IMR-90 (cell line): Measurements from ENCODE around the gene MED26. TPM values are rescaled to one million over a fixed set of nuclear protein-coding genes. Genes with fewer than 3 reads are reported as not detected.

Experiments
- ATAC-seq: fragments of 200-7000 bp; cut with Tn5 transposase; 2 replicates; pipeline ENCODE4 v1.9.1; 2020; ENCODE audit warnings: low read depth, mild to moderate bottlenecking, moderate library complexity
- BruUV-seq: library from RNA; stranded (reverse); fragments of 400-500 nt; replicated peaks from 2 replicates; lab custom pipeline; 2021; lab: Mats Ljungman, UMichigan
- CTCF ChIA-PET: fragments of 300-600 bp; formaldehyde crosslinking; extraction: SDS; loops from one replicate; lab custom pipeline; 2021; ENCODE audit warnings: antibody characterized with exemption; lab: Yijun Ruan, JAX
- POLR2A ChIA-PET: fragments of 300-600 bp; sonication (Branson Sonifier 250); formaldehyde crosslinking; loops from one replicate; lab custom pipeline; 2022; ENCODE audit warnings: antibody characterized with exemption; ENCODE audit not compliant: unreplicated experiment; lab: Charles Lee
- DNase-seq: peaks from one replicate; pipeline ENCODE4 v3.0.0; 2013
- H2AFZ ChIP-seq: replicated peaks from 2 replicates; pipeline ENCODE3; 2013; ENCODE audit warnings: low read length, mild to moderate bottlenecking; ENCODE audit not compliant: poor library complexity
- H2AK5ac ChIP-seq: 2 replicates; pipeline ENCODE4 v1.6.1; 2013; ENCODE audit warnings: low read depth, low read length, inconsistent platforms
- H2AK9ac ChIP-seq: replicated peaks from 2 replicates; pipeline ENCODE3; 2013; ENCODE audit warnings: mild to moderate bottlenecking, low read depth, low read length, moderate library complexity; ENCODE audit not compliant: poor library complexity
- H2BK120ac ChIP-seq: 2 replicates; pipeline ENCODE4 v1.6.1; 2013; ENCODE audit warnings: low read depth, low read length, inconsistent platforms
- H2BK15ac ChIP-seq: 3 replicates; pipeline ENCODE4 v1.6.1; 2013; ENCODE audit warnings: low read depth, low read length, inconsistent platforms
- H2BK20ac ChIP-seq: 2 replicates; pipeline ENCODE4 v1.6.1; 2013; ENCODE audit warnings: low read depth, mild to moderate bottlenecking, inconsistent platforms, low read length, moderate library complexity
- H2BK5ac ChIP-seq: 2 replicates; pipeline ENCODE4 v1.6.1; 2013; ENCODE audit warnings: mild to moderate bottlenecking, low read depth, low read length, inconsistent platforms; ENCODE audit not compliant: poor library complexity, severe bottlenecking
- H3K14ac ChIP-seq: replicated peaks from 2 replicates; pipeline ENCODE4 v1.6.1; 2013; ENCODE audit warnings: low read depth, low read length, inconsistent platforms
- H3K18ac ChIP-seq: 2 replicates; pipeline ENCODE4 v1.6.1; 2013; ENCODE audit warnings: low read depth, low read length, control low read depth
- H3K23ac ChIP-seq: 2 replicates; pipeline ENCODE4 v1.6.1; 2013; ENCODE audit warnings: low read depth, low read length, inconsistent platforms
- H3K27ac ChIP-seq: 2 replicates; pipeline ENCODE4 v1.5.1; 2013; ENCODE audit warnings: mild to moderate bottlenecking, control low read depth, low read length; ENCODE audit not compliant: insufficient read depth
- H3K27me3 ChIP-seq: 2 replicates; pipeline ENCODE4 v1.6.1; 2013; ENCODE audit warnings: low read length; ENCODE audit not compliant: control insufficient read depth, insufficient read depth
- H3K36me3 ChIP-seq: 2 replicates; pipeline ENCODE4 v1.6.1; 2013; ENCODE audit warnings: low read length, mixed read lengths; ENCODE audit not compliant: control insufficient read depth, insufficient read depth
- H3K4ac ChIP-seq: 2 replicates; pipeline ENCODE4 v1.6.1; 2013; ENCODE audit warnings: low read depth, low read length, inconsistent platforms
- H3K4me1 ChIP-seq: 2 replicates; pipeline ENCODE4 v1.6.1; 2013; ENCODE audit warnings: low read length, mixed read lengths; ENCODE audit not compliant: control insufficient read depth, insufficient read depth
- H3K4me2 ChIP-seq: 2 replicates; pipeline ENCODE4 v1.6.1; 2013; ENCODE audit warnings: low read depth, mild to moderate bottlenecking, control low read depth, low read length, moderate library complexity
- H3K4me3 ChIP-seq: 2 replicates; pipeline ENCODE4 v1.5.1; 2013; ENCODE audit warnings: low read depth, mild to moderate bottlenecking, control low read depth, low read length, moderate library complexity; ENCODE audit not compliant: insufficient read depth
- H3K56ac ChIP-seq: 2 replicates; pipeline ENCODE4 v1.6.1; 2013; ENCODE audit warnings: low read length, inconsistent platforms; ENCODE audit not compliant: insufficient read depth; ENCODE audit errors: extremely low read depth
- H3K79me1 ChIP-seq, 2 experiments: 2 replicates each; pipeline ENCODE4 v1.6.1; 2013; ENCODE audit warnings: low read length in 2 of 2, inconsistent platforms in 1 of 2, low read depth in 1 of 2
- H3K9ac ChIP-seq: 2 replicates; pipeline ENCODE4 v1.6.1; 2013; ENCODE audit warnings: low read depth, low read length, control low read depth
- H3K9me1 ChIP-seq: 2 replicates; pipeline ENCODE4 v1.6.1; 2013; ENCODE audit warnings: low read length, inconsistent platforms; ENCODE audit not compliant: insufficient read depth
- H3K9me3 ChIP-seq: 2 replicates; pipeline ENCODE4 v1.6.1; 2013; ENCODE audit warnings: low read length; ENCODE audit not compliant: control insufficient read depth, insufficient read depth
- H4K20me1 ChIP-seq: 2 replicates; pipeline ENCODE4 v1.6.1; 2013; ENCODE audit warnings: low read length, inconsistent platforms; ENCODE audit not compliant: insufficient read depth
- H4K5ac ChIP-seq: 2 replicates; pipeline ENCODE4 v1.6.1; 2013; ENCODE audit warnings: mild to moderate bottlenecking, low read depth, low read length, control low read depth
- H4K8ac ChIP-seq, 2 experiments: 2 replicates each; pipeline ENCODE4 v1.6.1; 2013; ENCODE audit warnings: low read depth in 2 of 2, low read length in 2 of 2, control low read depth in 1 of 2, inconsistent platforms in 1 of 2
- H4K91ac ChIP-seq: 2 replicates; pipeline ENCODE4 v1.6.1; 2013; ENCODE audit warnings: low read depth, low read length, inconsistent platforms; ENCODE audit not compliant: insufficient read depth
- BHLHE40 ChIP-seq: fragments of 150-350 bp; IDR thresholded peaks from 2 replicates; pipeline ENCODE4 v1.6.1; 2016; ENCODE audit warnings: mild to moderate bottlenecking, low read depth, low read length
- CTCF ChIP-seq: conservative IDR thresholded peaks from 2 replicates; pipeline ENCODE4 v1.5.1; 2012; ENCODE audit warnings: mild to moderate bottlenecking, low read depth, low read length, improper control_type of control experiment
- MAZ ChIP-seq: IDR thresholded peaks from 2 replicates; pipeline ENCODE4 v1.6.1; 2012; ENCODE audit warnings: low read depth, mild to moderate bottlenecking, low read length, improper control_type of control experiment, moderate library complexity, borderline replicate concordance
- MXI1 ChIP-seq: IDR thresholded peaks from 2 replicates; pipeline ENCODE4 v1.6.1; 2012; ENCODE audit warnings: low read depth, mild to moderate bottlenecking, low read length, moderate library complexity, borderline replicate concordance
- POLR2A ChIP-seq: IDR thresholded peaks from 2 replicates; pipeline ENCODE4 v1.6.1; 2012; ENCODE audit warnings: mild to moderate bottlenecking, low read depth, low read length
- SMC3 ChIP-seq: fragments of 150-350 bp; IDR thresholded peaks from 2 replicates; pipeline ENCODE4 v1.6.1; 2016; ENCODE audit warnings: low read depth, mild to moderate bottlenecking, antibody characterized with exemption, low read length, moderate library complexity
- WGBS, 2 experiments: methylation state at CpG; one replicate each; pipeline versions ENCODE4 v1.1.5 to v1.1.7; 2013; ENCODE audit warnings: missing lambda C conversion rate in 2 of 2; ENCODE audit not compliant: insufficient read length in 1 of 2; ENCODE audit errors: extremely low coverage in 2 of 2; 5-methylcytosine and 5-hydroxymethylcytosine counted together
- dilution Hi-C: fragments of 300-500 bp; cut with HindIII; formaldehyde crosslinking; loops from one replicate; pipeline ENCODE4 v1.14.3; 2018; ENCODE audit warnings: low sequenced_read_pairs; ENCODE audit not compliant: unreplicated experiment
- in situ Hi-C: fragments of 300-500 bp; cut with MboI; formaldehyde crosslinking; loops from 3 replicates; pipeline ENCODE4 v1.14.3; 2019; ENCODE audit warnings: low sequenced_read_pairs, inconsistent platforms, mixed read lengths
- intact Hi-C: fragments of 100-400 bp; cut with micrococcal nuclease; formaldehyde crosslinking; loops from 2 replicates; pipeline ENCODE4 v1.10.0; 2022
- polyA plus RNA-seq, 3 experiments: library from polyadenylated mRNA; depleted of rRNA; stranded (reverse); fragments of >200 nt; gene quantifications; 2 replicates each; pipeline ENCODE4 v1.2.3, GENCODE V29; 2012; ENCODE audit warnings: low replicate concordance in 1 of 3
- total RNA-seq: library from RNA; depleted of rRNA; stranded (reverse); fragments of >200 nt; gene quantifications from 2 replicates; pipeline ENCODE4 v1.2.3, GENCODE V29; 2012

Gene MED26
- total and polyA plus RNA-seq, 2 of the 4 experiments (the other 2 are of a cell fraction): 2.0 to 4.0 TPM

- peaks cover 97% of the 10 kb centered on the region for H4K20me1 ChIP-seq
- POLR2A ChIA-PET: no interaction called here
- peaks cover 2% of the 10 kb centered on the region; the same call in 1 of the 2 replicates for H3K36me3 ChIP-seq
- H3K18ac ChIP-seq: no peak overlapping the region
- H3K4me2 ChIP-seq: peak overlapping the region; percentile 96
- no peak overlapping the region for H3K4ac ChIP-seq
- H2BK120ac ChIP-seq: no peak overlapping the region
- H2AK9ac ChIP-seq: peak overlapping the region; percentile 0
- BruUV-seq: no TSS peak
- H3K56ac ChIP-seq: no peak overlapping the region
- H3K23ac ChIP-seq: no peak overlapping the region
- in situ Hi-C loops: loop anchor here (5.0 kb wide), 1 partner anchor 43 kb away; the partner anchor contains the start of gene MED26
- peak; percentile 87 for ATAC-seq
- DNase-seq: peak; percentile 78
- peak; percentile 65 for TF ChIP-seq BHLHE40
- no peak for TF ChIP-seq CTCF
- 0 out of 2 replicates have a peak, but pooled peaks have one; percentile 4 for TF ChIP-seq SMC3
- TF ChIP-seq MAZ: peak; percentile 82; the same call in 1 of the 2 replicates
- peak; percentile 69; the same call in 1 of the 2 replicates for TF ChIP-seq POLR2A
- TF ChIP-seq MXI1: peak; percentile 93; the same call in 1 of the 2 replicates
- peaks cover 39 to 99% of the 10 kb centered on the region in 2 experiments for H3K79me1 ChIP-seq
- no peak overlapping the region for H2BK20ac ChIP-seq
- H3K27me3 ChIP-seq: no peaks in the 10 kb centered on the region
- H3K9me1 ChIP-seq: peaks cover 46% of the 10 kb centered on the region
- H3K4me1 ChIP-seq: peaks cover 38% of the 10 kb centered on the region
- H3K9me3 ChIP-seq: no peaks in the 10 kb centered on the region
- peak overlapping the region; percentile 39 for H2AFZ ChIP-seq
- H3K4me3 ChIP-seq: no peak overlapping the region
- dilution Hi-C loops: no loop called here
- no peak overlapping the region for H4K5ac ChIP-seq
- CTCF ChIA-PET: no interaction called here
- H3K27ac ChIP-seq: no peak overlapping the region
- no peak overlapping the region for H2BK15ac ChIP-seq
- H3K9ac ChIP-seq: no peak overlapping the region
- WGBS, 2 experiments: no CpG with 5 or more reads among the region's 15 CpGs
- H4K8ac ChIP-seq: peak overlapping the region in 1 of 2 experiments; percentile 39; a peak in 1 of 4 replicates
- no peak overlapping the region for H4K91ac ChIP-seq
- H2AK5ac ChIP-seq: no peak overlapping the region
- no peak overlapping the region for H2BK5ac ChIP-seq
- intact Hi-C loops: no loop called here
- H3K14ac ChIP-seq: no peak overlapping the region
Measured at GRCh38 chr19:16584248-16585093, 43.5 kb downstream of the MED26 start.
